Measurements from ENCODE around the gene TEKTIP1. TPM values are rescaled to one million over a fixed set of nuclear protein-coding genes. Genes with fewer than 3 reads are reported as not detected.
"Not testable (repeated sequence)": the region's sequence is repeated elsewhere in the genome, so short reads cannot be mapped to it uniquely, and the experiment has no call there.

TEKTIP1 gene
- polyA plus RNA-seq, 3 donors: 3.3 to 10.7 (median 6.5) TPM

DNA sequence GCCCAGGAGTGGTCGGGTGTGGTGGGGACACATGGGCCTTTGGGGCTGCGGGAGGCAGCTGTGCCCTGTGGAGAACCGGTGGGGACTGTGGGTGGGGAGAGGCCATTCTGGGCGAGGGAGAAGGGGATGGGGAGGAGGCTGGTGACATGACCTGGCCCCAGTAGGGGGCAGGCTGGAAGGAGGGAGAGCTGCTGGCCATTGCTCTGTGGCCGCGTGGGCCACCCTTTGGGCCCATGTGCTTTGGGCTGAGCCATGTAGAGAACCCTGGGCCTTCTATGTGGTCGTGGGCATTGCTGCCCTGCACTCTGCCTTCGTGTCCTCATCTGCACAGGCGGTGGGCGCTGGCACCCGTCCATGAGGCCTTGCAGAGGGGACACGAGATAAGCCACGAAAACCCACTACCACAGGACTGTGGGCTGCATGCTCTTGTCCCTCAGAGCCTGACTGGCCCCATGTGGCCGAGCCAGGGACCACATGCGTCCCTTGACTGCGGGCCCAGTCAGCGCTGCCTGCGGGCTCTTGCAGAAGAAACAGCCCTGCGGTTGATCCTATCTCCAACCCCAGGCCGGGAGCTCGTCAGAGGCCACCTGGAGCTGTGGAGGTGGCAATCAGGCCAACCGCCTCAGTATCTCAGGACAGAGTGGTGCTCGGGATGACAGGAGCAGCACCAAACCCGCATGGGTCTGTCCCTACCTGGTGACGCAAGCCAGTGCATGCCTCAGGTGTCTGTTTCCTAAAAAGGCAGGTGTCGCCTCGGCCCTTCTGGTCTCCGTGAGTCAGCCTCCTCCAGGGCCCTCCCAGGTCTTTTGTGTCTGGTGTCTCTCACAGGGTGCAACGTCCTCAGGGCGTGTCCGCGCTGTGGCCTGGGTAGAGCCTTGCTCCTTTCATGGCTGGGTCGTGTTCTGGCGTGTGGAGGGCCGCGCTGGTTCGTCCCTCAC lies 18.5 kb upstream of the TEKTIP1 start:
- DNase-seq (ENCODE audit: extremely low read depth in 1 of 11, low read depth in 9 of 11, low spot score in 4 of 11): no peak

DNA sequence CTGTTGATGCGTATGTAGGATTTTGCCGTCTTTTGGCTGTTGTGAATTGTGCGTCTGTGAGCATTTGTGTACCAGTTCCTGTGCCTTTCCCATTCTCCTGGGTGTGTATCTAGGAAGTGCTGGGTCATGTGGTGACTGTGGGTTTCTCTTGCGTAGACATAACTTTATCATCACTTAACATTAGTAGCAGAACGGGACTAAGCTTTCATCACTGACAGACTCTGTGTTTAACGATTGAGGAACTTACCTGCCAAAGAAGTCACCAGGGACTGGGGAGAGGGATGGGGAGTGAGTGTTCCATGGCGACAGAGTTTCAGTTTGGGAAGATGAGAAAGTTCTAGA lies 17.9 kb upstream of the TEKTIP1 start:
- DNase-seq (ENCODE audit: extremely low read depth in 1 of 11, low read depth in 9 of 11, low spot score in 4 of 11): no peak

DNA sequence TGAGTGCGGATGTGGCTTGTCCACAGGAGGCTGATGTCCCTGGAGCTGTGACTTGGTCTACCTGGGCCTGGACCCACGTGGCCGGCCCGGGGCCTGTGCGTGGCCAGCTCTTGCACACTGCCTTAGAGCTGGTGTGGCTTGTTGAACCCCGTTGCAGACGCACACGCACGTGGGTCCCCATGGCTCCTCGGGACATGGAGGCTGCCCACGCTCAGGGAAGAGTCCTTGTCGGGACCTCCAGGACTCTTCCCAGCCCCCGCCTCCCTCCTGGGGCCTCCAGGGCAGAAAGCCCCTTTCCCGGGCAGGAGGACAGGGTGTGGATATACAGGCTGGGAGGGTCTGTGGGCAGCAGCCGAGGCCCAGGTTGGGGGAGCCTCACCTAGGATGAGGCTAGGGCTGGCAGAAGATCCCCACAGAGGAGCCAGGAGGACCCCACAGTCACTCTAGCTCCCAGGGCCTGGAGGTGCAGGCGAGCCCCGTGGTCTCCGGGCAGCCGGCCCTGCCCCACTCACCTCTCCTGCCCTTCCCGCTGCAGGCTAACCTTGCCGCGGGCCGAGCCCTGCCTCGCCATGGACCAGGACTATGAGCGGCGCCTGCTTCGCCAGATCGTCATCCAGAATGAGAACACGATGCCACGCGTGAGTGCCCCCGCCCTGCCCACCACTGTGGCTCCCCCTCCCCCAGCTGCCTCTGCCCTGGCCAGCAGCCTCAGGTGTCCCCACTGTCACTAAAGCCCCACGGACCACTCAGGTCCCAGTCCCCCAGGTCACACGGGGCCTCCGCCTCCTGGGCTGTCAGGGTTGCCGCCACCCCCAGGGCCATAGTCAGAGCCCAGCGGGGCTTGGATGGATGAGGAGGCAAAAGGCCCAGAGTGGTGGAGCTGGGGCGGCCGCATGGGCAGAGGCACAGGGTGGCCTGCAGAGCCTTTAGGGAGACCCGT lies 16.3 kb upstream of the TEKTIP1 start:
- no peak for DNase-seq (ENCODE audit: extremely low read depth in 1 of 11, low read depth in 9 of 11, low spot score in 4 of 11)

DNA sequence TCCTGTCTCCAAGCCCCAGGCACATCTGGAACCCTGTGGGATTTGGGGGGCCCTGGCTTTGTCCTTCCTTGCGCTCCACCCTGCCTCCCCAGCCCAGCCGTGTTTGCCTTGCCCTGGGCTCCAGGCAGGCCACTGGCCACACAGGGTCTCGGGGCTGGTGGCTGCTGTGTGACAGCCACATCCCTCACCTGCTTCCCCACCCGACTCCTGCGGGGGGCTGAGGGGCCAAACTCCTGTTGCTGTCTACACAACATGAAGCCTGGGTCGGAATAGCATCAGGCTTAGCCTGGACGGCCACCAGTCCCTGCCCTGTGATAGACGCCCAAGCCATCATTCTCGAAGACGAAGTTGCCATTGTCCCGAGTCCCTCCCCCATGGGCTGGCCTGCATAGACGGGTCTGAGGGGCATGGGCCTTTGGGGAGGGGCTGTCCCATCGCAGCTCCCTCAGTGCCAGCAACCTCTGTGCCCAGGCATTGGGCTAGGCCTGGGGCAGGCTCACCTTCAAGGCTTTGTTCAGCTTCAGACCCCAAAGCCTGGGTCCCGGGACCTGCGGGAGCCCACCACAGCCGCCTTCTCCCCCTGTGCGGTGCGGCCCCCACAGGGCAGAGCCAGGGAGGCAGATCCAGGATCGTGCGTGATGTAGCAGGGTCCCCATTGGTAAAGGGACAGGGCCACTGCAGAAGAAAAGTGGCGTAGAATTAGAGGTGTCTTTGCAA lies 15.5 kb upstream of the TEKTIP1 start:
- no peak for DNase-seq (ENCODE audit: extremely low read depth in 1 of 11, low read depth in 9 of 11, low spot score in 4 of 11)

DNA sequence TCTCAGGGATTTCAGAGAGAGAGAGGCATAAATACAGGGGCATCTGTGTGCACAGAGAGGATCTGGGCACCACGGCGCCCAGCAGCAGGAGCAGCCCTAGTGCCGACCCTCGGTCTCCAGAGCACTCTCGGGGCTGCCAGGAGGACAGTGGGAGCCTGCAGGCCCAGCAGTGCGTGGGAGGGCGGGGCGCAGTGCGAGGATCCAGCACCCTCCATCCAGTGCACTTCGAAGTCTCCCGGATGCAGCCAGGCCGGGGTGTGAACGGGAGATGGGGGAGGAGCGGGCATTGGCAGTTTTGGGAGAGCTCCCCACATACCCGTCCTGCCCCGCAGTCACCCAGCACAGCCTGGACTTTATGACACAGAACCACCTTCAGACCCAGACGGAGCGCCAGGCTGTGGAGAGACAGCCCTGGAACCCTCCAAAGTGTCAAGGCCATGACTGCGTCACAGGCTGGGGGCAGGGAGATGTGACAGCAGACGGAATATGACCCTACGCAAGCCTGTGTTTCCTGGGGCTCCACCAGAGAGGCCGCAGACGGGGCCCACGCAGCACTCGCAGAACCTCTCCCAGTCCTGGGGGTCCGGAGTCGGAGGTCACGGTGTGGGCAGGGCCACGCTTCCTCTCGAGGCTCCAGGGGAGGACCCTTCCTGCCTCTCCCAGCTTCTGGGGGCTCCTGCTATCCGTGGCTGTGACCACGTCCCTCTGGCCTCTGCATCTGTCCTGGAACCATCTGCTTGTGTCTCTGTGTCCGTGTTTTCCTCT lies 14.7 kb upstream of the TEKTIP1 start:
- no peak for DNase-seq (ENCODE audit: extremely low read depth in 1 of 11, low read depth in 9 of 11, low spot score in 4 of 11)

DNA sequence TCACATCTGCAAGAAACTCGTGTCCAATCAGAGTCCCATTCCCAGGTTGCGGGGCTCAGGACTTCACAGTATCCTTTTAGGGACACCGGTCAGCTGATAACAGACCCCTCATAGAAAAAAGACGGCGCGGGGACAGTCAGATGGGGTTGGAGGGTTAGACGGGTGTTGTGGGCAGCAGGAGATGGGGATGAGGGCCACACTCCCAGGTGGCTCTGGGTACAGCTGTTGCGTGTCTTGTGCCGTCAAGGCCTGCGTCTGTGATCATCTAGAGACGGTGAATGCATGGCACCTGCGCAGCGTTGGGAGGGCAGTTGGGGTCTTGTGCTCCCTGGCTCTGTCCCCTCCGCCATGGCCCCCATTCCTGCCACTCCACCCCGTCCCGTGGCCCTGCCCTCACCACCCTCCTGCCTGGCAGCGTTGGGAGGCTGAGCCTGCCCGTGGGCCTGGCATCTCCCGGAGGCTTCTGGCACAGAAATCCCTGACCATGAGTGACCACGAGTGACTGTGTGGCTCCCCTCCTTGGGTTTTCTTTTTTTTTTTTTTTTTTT lies 14.0 kb upstream of the TEKTIP1 start:
- DNase-seq (ENCODE audit: extremely low read depth in 1 of 11, low read depth in 9 of 11, low spot score in 4 of 11): no peak

DNA sequence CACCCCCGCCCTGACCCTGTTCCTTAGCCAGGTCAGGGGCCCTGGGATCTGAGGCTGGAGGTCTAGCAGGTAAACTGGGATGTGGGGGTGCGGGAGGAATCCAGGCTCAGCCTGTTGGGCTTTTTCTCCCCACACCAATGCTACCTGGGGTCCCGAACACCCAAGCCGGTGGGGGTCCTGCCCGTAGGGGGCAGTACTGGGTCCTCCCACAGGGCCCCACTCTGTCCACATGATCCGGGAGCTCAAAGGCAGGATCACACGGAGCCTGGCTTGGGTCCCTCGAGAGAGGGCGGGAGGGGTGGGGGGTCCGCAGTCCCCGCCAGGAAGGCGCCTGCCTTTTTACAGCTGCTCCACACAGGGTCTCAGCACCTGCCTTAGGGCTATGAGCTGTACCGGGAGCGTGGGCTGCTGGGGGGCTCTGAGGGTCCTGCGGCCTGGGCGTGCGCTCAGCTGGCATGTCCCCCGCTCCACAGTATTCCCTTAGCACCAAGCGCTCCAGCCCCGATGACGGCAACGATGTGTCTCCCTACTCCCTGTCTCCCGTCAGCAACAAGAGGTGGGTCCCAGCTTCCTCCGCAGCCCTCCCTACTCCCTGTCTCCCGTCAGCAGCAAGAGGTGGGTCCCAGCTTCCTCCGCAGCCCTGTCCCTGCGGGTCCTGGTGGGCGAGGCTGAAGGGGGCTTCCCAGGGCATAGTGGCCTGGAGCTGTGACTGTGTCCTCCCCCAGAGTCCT lies 12.3 kb upstream of the TEKTIP1 start:
- DNase-seq (ENCODE audit: extremely low read depth in 1 of 11, low read depth in 9 of 11, low spot score in 4 of 11): no peak

DNA sequence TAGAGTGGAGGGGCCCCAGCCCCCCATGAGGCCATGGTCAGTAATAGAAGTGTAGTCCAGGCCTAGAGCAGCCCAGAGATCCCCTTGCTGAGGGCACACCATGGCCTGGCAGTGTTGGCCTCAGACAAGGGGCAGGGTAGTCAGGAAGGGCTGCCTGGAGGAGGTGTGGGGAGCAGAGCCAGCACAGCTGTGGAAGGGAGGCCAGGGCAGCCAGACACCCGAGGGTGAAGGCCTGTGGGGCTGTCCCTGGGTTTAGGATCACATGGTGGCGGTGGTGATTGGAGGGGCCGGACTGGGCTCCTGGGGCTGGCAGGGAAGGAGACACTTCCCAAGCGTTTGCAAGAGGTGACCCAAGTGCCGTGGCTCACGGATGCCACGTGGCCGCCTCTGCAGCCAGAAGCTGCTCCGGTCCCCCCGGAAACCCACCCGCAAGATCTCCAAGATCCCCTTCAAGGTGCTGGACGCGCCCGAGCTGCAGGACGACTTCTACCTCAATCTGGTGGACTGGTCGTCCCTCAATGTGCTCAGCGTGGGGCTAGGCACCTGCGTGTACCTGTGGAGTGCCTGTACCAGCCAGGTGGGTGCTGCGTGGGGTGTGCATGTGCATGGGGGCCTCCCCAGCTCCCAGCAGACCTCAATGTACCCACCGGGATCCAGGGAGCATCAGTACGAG lies 11.6 kb upstream of the TEKTIP1 start:
- DNase-seq (ENCODE audit: extremely low read depth in 1 of 11, low read depth in 9 of 11, low spot score in 4 of 11): no peak

DNA sequence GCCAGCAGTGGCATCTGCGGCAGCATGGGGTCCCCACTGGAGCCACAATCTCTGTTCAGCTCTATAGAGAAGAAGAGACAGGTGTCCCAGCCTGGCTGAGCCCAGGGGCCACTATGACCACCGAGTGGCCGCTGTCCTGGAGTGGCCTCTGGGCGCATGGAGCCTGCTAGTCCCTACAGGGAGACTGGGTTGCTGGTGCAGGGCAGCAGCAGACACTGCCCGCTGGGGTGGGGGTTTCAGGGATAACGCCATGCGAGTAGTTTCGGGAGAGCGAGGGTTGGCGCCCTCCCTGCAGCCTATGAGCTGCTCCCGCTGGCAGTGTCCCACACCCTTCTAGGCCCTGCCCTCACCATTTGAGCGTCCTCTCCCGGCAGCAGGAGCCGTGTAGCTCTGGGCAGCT lies 10.9 kb upstream of the TEKTIP1 start:
- no peak for DNase-seq (ENCODE audit: extremely low read depth in 1 of 11, low read depth in 9 of 11, low spot score in 4 of 11)

DNA sequence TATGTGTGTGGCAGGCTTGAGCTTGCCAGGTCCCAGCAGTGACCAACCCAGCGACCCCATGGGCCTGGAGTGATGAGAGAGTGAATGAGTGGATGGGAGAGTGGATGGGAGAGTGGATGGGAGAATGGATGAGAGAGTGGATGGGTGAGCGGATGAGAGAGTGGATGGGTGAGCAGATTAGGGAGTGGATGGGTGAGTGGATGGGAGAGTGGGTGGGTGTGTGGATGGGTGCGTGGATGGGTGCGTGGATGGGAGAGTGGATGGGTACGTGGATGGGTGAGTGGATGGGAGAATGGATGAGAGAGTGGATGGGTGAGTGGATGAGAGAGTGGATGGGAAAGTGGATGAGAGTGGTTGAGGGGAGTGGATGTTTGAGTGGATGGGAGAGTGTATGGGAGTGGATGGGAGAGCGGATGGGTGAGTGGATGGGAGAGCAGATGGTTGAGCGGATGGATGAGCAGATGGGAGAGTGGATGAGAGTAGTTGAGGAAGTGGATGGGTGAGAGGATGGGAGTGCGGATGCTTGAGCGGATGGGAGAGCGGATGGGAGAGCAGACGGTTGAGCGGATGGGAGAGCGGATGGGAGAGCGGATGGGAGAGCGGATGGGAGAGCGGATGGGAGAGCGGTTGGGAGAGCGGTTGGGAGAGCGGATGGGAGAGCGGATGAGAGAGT lies 10.3 kb upstream of the TEKTIP1 start:
- no peak for DNase-seq (ENCODE audit: extremely low read depth in 1 of 11, low read depth in 9 of 11, low spot score in 4 of 11)

DNA sequence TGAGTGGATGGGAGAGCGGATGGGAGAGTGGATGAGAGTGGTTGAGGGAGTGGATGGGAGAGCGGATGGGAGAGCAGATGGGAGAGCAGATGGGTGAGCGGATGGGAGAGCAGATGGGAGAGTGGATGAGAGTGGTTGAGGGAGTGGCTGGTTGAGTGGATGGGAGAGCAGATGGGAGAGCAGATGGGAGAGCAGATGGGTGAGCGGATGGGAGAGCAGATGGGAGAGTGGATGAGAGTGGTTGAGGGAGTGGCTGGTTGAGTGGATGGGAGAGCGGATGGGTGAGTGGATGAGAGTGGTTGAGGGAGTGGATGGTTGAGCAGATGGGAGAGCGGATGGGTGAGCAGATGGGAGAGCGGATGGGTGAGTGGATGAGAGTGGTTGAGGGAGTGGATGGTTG lies 9.7 kb upstream of the TEKTIP1 start:
- DNase-seq (ENCODE audit: extremely low read depth in 1 of 11, low read depth in 9 of 11, low spot score in 4 of 11): not testable (repeated sequence)

DNA sequence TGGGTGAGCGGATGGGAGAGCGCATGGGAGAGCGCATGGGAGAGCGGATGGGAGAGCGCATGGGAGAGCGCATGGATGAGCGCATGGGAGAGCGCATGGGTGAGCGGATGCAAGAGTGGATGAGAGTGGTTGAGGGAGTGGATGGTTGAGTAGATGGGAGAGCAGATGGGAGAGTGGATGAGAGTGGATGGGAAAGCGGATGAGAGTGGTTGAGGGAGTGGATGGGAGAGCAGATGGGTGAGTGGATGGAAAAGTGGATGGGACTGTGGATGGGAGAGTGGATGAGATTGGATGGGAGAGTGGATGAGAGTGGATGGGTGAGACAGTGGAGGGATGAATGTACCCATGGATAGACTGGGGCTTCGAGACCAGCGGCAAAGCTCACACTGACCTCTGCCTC lies 8.6 kb upstream of the TEKTIP1 start:
- no peak for DNase-seq (ENCODE audit: extremely low read depth in 1 of 11, low read depth in 9 of 11, low spot score in 4 of 11)

DNA sequence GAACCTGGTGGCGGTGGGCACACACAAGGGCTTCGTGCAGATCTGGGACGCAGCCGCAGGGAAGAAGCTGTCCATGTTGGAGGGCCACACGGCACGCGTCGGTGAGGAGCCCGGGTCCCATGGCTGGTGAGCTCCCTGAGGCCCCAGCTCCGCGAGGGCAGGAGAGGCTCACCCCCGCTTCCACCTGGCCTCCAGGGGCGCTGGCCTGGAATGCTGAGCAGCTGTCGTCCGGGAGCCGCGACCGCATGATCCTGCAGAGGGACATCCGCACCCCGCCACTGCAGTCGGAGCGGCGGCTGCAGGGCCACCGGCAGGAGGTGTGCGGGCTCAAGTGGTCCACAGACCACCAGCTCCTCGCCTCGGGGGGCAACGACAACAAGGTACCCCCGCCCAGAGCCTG lies 7.3 kb upstream of the TEKTIP1 start:
- no peak for DNase-seq (ENCODE audit: extremely low read depth in 1 of 11, low read depth in 9 of 11, low spot score in 4 of 11)

DNA sequence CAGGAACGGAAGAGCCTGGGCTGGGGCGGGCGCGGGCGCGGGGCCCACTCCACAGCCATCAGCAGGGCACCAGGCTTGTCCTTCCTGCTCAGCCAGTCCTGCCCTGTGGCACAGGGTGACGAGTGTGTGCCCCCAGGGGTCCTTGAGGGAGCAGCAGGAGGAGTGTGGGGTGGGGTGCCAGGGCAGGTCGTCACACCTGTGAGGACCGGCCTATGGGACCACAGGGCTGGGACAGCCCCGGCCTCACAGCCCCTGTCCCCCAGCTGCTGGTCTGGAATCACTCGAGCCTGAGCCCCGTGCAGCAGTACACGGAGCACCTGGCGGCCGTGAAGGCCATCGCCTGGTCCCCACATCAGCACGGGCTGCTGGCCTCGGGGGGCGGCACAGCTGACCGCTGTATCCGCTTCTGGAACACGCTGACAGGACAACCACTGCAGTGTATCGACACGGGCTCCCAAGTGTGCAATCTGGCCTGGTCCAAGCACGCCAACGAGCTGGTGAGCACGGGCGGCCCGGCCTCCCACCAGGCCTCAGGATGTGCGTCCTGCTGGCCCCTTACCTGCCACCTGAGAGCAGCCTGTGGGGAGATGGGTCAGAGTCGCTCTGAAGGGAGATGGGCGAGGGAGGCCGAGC lies 6.7 kb upstream of the TEKTIP1 start:
- no peak for DNase-seq (ENCODE audit: extremely low read depth in 1 of 11, low read depth in 9 of 11, low spot score in 4 of 11)

DNA sequence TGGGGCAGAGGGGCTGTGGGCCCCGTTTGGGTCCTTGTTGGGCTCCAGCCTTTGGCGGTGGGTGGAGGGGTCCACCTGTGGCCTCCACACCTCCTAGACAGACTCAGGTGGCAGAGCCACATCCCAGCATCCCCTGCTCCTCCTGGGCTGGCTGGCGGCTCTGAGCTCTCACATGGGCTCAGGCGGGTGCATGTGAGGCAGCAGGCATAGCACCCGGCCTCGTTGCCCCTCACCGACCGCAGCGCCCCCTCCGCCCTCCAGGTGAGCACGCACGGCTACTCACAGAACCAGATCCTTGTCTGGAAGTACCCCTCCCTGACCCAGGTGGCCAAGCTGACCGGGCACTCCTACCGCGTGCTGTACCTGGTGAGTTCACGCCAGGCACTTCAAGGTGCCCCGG lies 5.9 kb upstream of the TEKTIP1 start:
- DNase-seq (ENCODE audit: extremely low read depth in 1 of 11, low read depth in 9 of 11, low spot score in 4 of 11): no peak

DNA sequence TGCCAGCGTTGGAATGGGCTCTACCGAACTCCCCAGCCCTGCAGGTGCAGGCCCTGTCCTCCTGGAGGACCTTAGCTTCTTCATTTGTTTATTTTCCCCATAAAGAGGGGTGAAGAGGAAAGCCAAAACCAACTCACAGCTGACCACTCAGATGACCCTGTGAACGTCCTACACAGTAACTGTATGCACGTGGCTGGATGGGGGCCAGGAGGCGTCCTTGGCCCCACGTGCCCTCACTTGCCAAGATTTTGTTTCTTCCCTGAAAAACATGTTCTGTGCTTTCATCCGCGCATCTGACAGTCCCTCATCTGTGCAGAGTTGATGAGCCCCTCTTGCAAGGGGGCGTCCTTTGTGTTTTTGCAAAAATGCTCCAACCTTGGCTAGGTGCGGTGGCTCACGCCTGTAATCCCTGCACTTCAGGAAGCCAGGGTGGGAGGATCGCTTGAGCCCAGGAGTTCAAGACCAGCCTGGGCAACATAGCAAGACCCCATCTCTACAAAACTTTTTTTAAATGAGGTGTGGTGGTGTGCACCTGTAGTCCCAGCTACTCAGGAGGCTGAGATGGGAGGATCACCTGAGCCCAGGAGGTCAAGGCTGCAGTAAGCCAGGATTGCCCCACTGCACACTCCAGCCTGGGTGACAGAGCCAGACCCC lies 5.3 kb upstream of the TEKTIP1 start:
- DNase-seq (ENCODE audit: extremely low read depth in 1 of 11, low read depth in 9 of 11, low spot score in 4 of 11): no peak

Data from renal cortex interstitium (tissue), 11 donors.